Nucleus accumbens (tissue), 56 donors: ENCODE results near the gene P4HA1.

Source experiments
- DNase-seq, 56 donors: peaks; one replicate each; lab custom pipeline; 2025; lab: John Stamatoyannopoulos, UW

The P4HA1 gene

GRCh38 chr10:73095481-73096021 is 1.1 kb downstream of the P4HA1 start:
- peak in 28 of 56 donors; percentile 2 to 54 (median 19) for DNase-seq

- no peak for DNase-seq
These were observed 1.6 kb downstream of the P4HA1 start for GRCh38 chr10:73094986-73095480.

GRCh38 chr10:73093922-73094850 is 2.5 kb downstream of the P4HA1 start:
- DNase-seq = no peak

GRCh38 chr10:73092830-73093229 is 3.8 kb downstream of the P4HA1 start:
- DNase-seq = no peak

- no peak for DNase-seq
These were observed 8.4 kb downstream of the P4HA1 start for GRCh38 chr10:73088304-73088703.

GRCh38 chr10:73086816-73087215 is 9.8 kb downstream of the P4HA1 start:
- DNase-seq = no peak

- no peak for DNase-seq
These were observed 12.5 kb downstream of the P4HA1 start for GRCh38 chr10:73084209-73084608.

- no peak for DNase-seq
These were observed 13.4 kb downstream of the P4HA1 start for GRCh38 chr10:73083221-73083620.

- no peak for DNase-seq
These were observed 16.7 kb downstream of the P4HA1 start for GRCh38 chr10:73079779-73080541.

GRCh38 chr10:73076360-73077183 is 20.1 kb downstream of the P4HA1 start:
- peak in 36 of 56 donors; percentile 1 to 66 (median 18) for DNase-seq

GRCh38 chr10:73075829-73076228 is 20.8 kb downstream of the P4HA1 start:
- no peak for DNase-seq

- DNase-seq = no peak
These were observed 23.0 kb downstream of the P4HA1 start for GRCh38 chr10:73073627-73074026.

GRCh38 chr10:73065441-73065840 is 31.2 kb downstream of the P4HA1 start:
- no peak for DNase-seq

- no peak for DNase-seq
These were observed 34.9 kb downstream of the P4HA1 start for GRCh38 chr10:73061743-73062142.

GRCh38 chr10:73060738-73061635 is 35.7 kb downstream of the P4HA1 start:
- DNase-seq = no peak

- DNase-seq = no peak
These were observed 36.5 kb downstream of the P4HA1 start for GRCh38 chr10:73060173-73060572.

GRCh38 chr10:73058057-73058591 is 38.5 kb downstream of the P4HA1 start:
- no peak for DNase-seq

- DNase-seq = no peak
These were observed 42.4 kb downstream of the P4HA1 start for GRCh38 chr10:73054286-73054685.

- DNase-seq = no peak
These were observed 43.4 kb downstream of the P4HA1 start for GRCh38 chr10:73053275-73053674.
